ENCODE data around the gene KIRREL3.

Gene KIRREL3

DNA sequence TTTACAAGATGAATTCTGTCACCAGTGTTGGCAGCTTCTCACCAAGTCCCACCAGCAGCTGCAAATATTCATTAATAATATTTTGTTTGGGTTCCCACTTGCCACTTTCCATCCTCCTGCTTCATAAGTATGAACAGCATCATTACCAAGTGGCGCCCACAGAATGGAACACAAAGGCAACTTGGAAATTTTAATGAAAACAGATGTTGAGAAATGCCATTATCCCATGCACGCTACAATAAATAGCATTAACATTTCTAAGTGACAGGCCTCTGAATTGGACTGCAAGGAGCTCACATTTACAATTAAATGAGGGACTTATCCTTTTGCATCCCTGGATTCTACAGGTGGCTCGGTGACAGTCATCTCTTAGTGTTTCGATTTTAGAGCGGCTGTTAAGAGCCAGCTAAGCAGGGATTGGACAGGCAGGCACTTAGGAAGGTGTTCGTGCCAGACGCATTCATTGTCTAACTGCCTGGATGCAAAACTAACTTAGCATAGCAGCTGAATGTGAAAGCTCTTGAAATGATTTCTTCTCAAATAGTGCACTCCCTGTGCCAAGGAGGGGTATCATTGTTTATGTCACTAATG is 170.3 kb downstream of the KIRREL3 start:
- no peak for DNase-seq (ENCODE audit: low spot score)

DNA sequence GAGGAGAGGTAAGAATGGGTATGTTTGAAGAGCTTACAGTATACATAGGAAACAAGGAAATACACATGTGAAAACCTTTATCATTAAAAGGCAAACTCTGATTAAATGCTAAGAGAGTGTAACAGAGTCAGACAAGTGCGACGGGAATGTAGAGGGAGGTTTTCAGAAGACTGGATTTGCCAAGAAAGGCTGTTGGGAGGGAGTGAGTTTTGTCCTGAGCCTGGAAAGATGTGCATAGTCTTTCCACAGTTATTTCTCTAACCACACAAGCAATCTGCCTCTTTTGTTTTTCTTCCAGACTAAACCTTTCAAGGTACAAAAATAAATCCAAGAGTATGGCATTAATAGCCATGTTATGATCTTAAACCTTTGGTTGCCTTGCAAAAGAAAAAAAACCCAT is 170.9 kb downstream of the KIRREL3 start:
- DNase-seq (ENCODE audit: low spot score) = no peak

DNA sequence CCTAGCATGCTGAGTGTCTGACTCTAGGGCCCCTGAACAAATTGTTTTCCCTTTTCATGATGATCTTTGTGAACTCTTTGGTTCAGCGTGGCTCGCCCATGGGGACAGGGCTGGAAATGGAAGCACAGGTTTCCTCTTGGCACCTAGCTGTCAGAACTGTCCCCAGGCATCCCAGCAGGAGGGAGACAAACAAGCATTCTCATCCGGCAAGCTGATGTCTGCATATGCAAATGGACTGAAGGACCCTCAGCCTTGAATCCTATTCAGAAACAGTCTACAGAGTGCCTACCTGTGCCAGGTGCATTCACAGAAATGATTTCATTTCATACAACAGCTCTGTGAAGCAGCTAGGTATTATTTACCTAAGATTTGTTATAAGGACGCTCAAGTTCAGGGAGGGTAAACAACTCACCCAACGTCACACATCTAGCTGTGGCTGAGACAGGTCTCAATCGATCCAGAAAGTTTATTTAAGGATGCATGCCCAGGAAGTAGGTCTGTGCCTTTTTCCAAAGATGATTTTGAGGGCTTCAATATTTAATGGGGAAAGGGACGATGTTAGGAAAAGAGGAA is 176.4 kb downstream of the KIRREL3 start:
- no peak for DNase-seq (ENCODE audit: low spot score)

DNA sequence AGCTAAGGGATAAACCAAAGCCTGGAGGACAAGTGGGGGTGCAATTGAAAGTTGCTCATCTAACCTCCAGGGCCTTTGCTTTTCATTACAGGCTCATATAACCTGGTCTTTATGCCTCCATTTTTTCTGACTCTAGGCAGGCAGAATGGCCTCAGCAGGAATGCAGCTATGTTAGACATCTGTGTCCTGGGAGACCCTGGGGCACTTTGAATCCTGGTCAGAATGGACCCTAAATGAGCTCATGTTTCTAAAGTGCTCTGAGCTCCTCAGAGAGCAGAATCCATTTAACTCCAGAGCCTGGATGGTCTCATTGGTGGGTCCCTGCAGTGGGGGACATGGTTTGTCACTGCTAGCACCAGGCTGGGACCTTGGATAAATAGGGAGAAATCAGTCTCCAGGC is 177.3 kb downstream of the KIRREL3 start:
- no peak for DNase-seq (ENCODE audit: low spot score)

DNA sequence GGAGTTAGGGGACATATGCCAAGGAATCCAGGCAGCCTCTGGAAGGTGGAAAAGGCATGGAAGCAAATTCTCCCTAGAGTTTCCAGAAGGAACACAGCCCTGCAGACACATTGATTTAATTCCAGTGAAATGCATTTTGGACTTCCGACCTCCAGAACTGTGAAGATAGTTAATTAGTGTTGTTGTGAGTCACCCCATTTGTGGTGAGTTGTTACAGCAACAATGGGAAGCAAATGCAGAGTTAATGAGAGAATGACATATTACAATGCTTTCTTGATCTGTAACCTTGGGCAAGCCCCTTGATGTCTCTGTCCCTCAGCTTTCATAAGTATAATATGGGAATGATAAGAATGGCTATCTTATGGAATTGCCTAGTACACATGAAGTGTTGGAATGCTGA is 178.7 kb downstream of the KIRREL3 start:
- DNase-seq (ENCODE audit: low spot score) = no peak

DNA sequence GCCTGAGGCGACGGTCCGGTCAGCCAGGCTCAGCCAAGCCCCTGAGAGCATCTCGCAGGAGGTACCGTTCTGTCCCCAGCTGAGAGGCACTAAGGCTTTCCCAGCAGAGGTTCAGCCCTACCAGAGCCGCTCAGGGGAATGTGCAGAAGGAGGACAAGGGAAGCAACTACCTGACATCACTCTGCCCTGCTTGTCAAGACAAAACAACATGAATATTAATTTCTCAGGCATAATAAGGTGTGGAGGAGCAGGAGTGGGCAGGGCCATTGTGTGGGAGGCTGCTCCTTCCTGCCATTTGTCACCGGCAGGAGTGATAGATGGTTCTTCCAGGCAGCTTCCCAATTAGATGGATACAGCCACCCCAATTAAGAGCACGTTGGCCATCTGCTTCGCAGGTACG is 181.4 kb downstream of the KIRREL3 start:
- no peak for DNase-seq (ENCODE audit: low spot score)

DNA sequence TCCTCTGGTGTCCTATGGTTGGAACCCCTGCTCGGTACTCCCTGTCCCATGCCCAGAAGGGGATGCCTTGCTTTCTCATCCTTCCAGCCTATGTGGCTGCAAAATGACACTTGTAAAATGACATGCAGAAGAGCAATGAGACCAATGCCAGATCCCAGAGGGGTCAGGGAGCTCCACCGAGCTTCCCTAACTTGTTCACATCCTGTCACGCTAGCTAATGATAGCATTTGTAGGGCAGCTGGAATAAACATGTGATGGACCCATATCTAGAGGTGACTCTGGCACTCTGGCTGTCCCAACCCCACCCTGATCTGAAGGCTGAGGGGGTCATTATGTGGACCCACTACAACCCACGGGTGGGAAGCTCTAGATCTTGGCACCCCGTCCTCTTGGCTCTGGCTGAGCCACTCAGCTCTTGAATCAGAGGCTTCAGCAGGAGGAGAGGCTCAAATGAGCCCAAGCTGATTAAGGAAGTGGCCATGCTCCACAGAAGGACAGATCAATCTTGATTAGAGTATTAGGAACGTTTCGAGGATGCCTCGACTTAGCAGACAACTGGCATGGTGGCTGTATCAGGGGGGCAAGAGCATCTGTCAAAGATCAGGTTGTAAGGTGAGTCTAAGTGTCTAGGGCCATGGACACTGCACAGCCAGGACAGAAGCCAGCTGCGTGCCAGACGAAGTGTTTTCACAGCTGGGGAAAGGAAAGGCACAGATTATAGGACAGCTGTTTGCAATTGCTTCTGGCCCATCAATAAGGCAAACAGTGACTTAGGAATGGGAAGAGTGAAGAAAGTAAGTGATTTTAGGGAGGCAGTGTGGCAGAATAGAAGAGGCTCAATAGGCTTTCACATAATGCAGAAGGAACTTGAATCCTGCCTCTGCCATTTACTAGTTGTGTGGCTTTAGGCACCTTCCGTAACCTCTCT is 182.8 kb downstream of the KIRREL3 start:
- no peak for DNase-seq (ENCODE audit: low spot score)

DNA sequence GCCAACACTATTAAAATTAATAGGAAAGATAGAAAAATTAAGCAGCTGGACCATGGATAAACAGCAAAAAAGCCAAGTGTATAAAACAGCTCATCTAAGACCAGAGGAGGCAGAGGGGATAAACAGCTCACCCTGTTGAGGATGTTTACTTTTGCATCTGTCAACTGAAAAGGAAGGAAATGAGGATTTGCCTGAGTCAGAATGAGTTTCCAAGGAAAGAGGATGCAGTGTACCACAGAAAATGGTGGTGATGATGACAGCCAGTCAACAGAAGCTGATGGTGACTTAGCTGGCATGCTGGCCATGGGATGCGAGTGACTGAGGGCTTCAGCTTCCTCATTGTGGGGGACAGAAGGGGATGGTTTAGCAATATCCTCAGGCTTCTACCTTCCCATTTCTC is 183.5 kb downstream of the KIRREL3 start:
- no peak for DNase-seq (ENCODE audit: low spot score)

DNA sequence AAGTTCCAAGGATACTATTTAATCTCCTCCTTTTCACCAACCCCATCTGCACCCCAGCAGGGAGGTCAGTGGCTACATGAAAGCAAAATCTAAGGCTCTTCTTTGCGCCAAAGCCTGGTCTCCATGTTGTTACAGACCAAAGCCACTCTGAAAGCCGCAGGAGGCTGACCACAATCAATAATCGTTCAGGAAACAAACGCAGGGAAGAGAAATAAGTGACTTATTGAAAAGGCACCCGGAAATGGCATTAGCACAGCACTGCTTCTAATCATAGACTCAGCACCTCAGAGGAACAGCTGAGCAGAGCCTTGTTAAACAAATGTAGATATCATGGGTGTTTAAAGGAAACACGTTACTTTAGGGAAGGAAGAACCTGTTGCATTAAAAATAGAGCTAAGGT is 183.9 kb downstream of the KIRREL3 start:
- no peak for DNase-seq (ENCODE audit: low spot score)

DNA sequence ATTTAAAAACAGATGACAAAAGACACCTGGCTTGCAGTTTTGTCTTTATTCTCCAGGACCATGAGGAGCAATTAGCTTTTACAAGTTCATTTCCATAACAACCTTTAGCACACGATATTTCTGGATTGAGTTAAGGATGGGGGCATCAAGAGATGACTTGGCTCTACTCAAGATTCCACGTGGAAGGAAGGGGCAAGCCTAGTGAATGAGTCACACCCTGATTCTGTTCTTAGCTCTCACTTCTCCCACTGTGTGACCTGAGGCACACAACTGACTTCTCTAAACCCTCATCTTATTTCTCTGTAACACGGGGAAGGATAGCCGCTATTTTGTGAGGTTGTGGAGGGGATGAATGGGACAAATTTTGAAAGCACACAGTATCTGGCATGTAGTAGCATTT is 185.5 kb downstream of the KIRREL3 start:
- DNase-seq (ENCODE audit: low spot score) = no peak

DNA sequence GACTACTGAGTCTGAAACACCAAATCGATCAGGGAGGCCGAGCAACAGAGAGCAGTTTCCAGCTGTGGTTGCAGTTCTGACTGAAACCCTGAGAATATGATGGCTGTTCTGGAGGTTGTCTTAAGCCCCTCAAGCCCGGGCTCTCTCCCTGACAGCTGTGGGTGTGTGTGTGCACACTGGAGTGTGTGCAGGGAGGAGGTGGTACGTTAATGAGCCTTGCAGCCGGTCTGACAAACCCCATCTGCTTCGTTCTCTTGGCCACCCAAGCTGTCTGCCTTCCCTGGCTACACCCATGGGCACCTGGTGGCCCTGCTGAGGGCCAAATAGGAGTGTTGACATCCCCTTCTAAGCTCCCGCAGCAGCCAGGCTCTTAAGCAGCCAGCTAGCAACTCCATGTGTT is 189.8 kb downstream of the KIRREL3 start:
- no peak for DNase-seq (ENCODE audit: low spot score)

DNA sequence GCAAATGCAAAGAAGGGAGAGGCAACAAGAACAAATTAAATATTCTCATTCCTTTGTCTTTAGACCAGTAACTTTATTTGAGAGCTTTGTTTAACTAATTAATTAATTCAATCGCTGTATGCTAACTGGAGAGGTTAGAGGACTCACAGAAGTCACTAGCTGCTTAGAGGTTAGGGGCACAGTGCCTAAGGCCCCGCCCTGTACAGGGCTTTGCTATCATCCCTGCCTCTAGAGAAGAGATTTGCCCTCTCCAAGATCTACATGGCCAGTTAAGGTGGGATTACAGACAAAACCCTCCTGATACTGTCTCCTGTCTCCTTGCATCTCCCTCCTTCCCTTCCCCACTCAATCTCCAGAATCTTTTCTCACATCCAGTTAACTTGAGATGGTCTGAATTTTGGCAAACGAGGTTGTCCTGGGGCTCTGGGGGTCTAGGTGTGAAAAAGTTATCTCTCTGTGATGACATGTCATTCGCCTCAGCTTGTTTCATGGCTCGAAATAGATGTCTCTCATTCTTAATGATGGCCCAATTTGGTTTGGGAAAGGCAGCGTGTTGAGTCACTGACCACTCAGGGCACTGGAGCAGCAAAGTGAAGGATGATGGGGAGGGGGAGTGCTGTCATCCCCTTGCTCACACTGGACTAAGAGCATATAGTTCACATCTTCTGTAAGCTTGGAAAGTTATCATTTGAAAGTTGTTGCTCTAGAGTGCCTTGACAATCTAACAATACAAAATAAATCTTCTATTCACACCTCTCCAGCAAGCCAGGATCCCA is 190.9 kb downstream of the KIRREL3 start:
- DNase-seq (ENCODE audit: low spot score) = no peak

DNA sequence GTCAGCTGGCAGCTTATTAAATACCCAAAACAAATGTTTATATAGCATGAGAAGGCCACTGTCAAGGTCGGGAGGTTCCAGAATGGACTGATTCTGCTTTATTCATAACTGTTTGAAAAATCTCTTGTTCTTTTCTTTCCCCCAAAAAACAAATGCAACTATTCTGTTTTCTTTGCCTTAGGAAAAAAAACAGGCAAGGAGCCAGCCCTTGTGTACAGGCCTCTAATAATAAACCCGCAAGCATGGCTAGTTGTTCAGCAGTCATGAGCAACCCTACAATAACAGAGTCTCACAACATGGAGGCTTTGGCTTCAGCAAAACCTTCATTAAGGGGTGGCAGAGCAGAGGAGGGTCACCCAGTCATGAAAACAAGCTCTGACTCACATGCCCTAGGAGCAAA is 191.7 kb downstream of the KIRREL3 start:
- DNase-seq (ENCODE audit: low spot score) = no peak

DNA sequence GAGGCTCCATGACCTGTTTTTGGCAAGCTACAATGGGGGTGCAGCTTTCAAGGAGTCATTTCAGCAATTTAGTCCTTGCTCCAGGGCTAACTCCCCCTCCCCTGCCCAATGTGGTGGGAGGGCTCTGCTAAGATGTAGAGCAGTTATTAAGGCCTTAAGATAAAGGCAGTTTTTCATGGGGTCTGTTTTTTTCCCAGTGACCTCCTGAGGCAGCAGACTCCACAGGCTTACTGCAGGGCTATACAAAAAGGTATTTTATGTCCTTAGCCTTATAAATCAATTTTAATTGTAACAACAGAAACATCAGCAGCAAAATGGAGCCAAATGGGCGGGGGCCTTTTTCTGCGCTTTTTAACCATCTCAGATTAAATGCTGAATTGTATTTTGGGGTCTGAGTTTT is 192.3 kb downstream of the KIRREL3 start:
- DNase-seq (ENCODE audit: low spot score) = no peak

DNA sequence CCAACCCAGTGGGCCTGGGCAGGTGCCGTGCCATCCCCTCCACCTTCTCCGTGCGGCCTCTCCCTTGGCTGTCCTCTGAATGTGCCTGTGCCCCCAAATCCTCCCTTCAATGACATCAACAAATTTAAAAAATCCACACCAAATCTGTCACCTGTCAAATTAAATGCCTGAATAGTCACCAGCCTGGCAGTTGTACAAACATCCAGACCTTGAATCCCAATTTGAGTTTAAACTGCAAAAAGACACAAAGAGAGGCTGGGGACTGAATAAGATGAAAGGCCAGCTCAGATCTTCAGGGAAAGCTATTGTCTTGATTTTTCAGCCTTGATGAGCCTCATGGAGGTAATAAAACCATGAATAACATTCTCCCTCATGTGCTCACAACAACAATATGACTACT is 194.7 kb downstream of the KIRREL3 start:
- DNase-seq (ENCODE audit: low spot score) = no peak

DNA sequence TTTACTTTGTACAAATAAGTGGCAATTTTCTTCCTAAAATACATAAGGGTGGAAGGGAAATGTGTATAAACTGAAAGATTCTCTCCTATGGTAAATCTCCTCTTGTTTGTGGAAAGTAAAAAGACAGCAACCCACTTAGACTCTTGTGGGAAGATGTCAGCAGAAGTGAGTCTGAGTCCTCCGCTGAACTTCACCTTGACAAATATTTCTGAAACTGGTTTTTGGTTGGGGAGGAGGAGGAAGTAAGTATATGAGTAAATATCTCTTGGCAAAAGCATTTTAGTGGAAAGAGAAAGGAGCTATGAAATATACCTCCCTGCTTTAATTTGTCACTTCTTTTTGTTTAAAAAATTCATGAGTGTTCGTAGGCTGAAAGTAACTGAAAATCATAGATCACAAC is 196.2 kb downstream of the KIRREL3 start:
- DNase-seq (ENCODE audit: low spot score) = no peak

DNA sequence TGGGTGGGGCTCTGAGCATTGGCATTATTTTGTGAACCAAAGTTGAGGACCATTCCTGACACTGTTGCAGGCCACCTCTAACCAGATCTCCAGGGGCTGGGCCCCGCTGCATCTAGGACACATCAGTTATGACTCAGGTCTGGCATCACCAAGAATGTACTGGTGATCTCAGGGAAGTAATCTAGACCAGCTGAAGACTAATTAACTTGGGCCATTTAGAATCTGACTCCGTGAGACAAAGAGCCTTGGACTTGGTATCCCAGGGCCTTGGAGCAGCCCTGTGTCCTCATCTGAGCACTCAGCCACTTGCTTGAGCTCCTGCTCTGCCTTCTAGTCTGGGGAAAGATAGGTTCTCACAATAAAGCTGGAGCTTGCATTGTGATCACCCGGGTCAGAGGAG is 200.6 kb downstream of the KIRREL3 start:
- DNase-seq (ENCODE audit: low spot score) = no peak

DNA sequence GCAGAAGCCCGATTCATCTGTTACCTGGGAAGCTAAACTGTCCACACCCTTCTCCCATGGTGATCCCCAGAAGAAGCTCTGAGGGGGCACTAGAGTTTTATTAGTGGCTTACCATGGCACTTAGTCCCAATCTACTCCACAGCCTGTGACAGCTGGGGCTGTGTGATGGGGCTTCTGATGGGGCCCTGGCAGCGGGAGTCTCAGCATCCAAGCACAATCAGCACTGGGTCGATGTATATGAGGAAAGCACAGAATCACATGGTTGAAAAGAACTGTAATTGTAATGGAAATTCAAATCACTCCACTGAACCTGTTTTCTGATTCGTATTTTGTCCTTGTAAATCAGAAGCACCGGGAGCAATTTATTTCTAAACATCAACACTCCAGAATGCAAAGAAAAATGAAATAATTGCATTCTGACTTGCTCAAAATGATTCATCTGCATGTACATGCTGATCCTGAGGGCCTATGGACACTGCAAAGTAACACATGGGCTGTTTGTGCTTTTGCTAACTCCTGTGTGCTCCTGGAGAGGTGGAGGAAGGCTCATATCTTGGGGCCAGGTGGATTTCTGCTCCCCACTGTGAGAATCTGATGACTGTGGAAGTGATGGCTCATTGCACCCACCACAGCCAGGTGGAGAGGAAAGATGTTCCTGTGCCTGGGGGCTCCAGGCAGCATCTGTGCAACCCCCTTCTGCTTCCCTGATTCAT is 203.0 kb downstream of the KIRREL3 start:
- no peak for DNase-seq (ENCODE audit: low spot score)

DNA sequence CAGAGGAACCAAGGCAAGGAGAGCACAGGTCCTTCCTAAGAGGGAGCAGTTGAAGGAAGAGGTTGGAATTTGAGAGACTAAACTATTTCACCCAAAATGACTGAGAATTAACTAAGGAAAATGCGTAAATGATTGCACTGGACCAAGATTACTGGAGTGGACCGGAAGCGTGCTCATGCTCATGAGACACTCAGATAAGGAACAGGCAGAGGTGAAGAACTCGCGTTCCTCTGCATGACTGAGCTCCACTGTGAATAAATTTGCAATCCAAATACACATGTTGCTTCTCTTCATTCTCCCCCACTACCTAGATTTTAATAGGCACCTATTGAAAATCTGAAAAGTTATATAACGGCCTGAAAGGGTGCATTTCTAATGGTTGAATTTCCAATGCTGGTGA is 207.0 kb downstream of the KIRREL3 start:
- DNase-seq (ENCODE audit: low spot score) = no peak

DNA sequence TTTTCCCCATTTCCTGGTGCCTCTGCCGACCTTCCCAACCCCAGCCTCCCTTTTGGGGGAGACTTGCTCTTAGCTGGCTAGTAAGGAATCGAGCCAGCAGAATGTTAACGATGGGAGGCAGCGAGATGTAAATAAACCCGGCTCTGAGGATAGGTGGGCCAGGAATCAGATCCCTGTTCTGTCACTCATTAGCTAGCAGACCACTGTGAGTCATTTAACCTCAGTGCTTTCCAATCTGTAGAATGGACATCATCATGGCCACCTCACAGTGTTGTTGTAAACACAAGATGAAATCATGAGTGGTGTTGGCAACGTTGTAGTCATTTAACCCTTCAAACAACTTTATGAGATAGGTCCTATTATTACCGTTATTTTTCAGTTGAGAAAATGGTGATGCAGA is 208.6 kb downstream of the KIRREL3 start:
- no peak for DNase-seq (ENCODE audit: low spot score)

DNA sequence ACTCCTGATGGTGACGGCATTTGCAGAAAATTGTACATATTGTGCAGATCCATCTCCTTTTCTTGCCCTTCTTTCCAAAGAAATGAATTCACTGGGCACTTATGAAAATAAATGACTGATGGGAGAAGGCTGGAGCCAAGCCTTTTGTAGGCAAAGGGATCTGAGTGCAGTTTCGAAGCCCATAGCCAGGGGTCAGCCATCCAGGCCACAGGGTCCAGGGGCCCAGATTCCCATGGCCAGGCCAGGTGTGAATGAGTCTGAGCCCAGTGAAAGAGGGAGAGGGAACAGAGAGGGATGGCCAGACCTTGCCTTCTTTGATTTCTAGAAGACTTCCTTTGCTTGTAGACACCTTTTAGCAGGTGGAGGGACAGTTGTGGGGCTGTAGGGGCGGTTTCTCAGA is 209.1 kb downstream of the KIRREL3 start:
- no peak for DNase-seq (ENCODE audit: low spot score)

DNA sequence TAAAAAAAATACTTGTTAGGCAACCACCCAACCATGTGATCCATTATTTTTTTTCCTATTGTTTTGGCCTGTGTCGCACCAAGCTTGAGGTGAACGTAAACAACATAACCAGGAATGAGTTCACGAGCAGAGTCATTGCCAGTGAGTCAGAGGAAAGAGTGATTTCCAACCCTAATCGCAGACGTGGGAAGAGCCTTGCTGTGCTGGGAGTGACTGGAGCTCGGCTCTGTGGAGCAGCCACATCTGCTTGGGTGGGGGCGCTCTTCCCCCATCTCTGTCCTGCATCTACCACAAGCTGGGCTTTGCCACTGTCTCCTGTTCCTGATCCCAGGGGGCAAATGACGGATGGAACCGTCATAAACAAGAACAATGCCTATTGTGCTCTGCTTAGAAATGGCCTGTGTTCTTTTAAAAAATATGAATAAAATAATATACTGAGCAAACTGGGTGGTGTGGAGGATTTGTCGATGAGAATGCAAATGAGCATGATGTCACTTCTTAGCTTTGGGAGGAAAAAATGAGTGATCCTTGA is 210.0 kb downstream of the KIRREL3 start:
- DNase-seq (ENCODE audit: low spot score) = no peak
